Islet precursor cell (in vitro differentiated cells): Measurements from ENCODE around the gene FTCD.

ENCODE experiments used
- DNase-seq: peaks from one replicate; pipeline ENCODE4 v3.0.0-alpha.2; 2018

Gene FTCD, protein sequence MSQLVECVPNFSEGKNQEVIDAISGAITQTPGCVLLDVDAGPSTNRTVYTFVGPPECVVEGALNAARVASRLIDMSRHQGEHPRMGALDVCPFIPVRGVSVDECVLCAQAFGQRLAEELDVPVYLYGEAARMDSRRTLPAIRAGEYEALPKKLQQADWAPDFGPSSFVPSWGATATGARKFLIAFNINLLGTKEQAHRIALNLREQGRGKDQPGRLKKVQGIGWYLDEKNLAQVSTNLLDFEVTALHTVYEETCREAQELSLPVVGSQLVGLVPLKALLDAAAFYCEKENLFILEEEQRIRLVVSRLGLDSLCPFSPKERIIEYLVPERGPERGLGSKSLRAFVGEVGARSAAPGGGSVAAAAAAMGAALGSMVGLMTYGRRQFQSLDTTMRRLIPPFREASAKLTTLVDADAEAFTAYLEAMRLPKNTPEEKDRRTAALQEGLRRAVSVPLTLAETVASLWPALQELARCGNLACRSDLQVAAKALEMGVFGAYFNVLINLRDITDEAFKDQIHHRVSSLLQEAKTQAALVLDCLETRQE

DNA sequence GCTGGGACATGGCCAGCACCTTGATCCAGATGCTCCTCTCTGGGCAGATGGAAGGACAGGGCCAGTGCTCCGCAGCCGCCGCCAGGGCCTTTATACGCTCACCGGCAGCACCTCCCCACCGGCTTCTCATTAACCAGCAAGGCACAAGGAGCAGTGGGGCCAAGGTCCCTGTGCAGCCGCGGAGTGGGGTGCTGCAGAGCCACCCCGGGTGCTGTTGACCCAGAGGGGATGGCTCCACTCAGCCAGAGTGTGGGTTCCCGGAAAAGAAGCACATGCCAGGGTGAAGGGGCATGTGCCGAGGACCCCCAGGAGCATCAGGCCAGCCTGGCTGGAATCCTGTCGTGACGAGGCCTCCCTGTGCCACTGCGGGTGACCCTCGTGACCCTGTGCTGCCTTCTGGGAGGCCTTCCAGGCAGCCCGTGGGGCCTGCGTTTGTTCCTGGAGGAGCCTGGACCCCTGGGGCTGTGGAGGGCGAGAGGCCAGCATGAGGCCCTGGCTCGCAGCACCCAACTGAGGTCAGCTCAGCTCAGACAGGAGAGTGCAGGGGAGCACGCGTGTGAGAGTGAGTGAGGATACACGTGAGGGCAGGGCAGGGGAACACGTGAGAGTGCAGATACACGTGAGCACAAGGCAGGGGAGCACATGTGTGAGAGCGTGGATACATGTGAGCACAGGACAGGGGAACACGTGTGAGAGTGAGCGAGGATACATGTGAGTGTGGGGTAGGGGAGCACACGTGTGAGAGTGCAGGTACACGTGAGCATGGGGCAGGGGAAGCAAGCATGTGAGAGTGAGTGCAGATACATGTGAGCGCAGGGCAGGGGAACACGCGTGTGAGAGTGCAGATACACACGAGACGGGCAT, at the start of gene FTCD:
TSS of gene FTCD (minus strand) at position 66 of the 864 bp plus-strand sequence. CDS start at position 10, 56 bp downstream.
- DNase-seq, result peak; percentile 48

DNA sequence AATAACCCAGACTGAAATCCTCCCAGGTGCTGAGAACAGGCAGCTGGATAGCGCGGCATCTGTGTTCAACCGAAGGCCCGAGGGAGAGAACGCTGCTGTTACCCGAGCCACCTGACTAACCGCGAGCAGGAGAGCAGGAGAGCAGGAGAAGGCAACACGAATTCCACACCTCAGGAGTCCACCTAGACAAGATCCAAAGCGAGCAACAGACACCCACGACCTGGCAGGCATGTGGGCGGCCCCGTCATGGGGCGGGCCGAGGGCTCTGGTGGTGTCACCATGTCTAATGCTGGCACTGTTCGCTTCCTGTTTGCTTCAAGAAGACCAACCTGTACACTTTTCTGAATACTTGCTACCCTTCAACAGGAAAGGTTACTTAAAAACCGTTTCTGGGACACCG, 49.8 kb upstream of the FTCD start:
- DNase-seq, result peak; percentile 40

DNA sequence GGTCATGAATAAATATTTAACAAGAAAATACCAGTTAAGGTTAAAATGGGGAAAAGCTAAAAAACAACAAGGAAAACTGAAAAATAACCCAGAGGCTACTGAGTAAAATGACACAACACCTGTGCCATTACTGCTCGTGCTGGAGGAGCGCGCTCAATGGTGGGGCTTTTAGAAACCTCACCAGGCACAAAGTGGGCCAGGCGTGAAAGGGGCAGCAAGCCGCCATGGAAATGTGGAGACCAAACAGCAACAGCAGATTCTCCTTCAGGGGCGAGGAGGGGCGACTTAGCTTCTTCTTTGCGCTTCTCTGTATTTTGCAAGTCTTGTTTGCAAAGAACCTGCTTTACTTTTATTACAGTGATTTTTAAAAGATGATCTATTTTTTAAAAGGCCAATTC, 47.8 kb upstream of the FTCD start:
- peak; percentile 22 for DNase-seq

DNA sequence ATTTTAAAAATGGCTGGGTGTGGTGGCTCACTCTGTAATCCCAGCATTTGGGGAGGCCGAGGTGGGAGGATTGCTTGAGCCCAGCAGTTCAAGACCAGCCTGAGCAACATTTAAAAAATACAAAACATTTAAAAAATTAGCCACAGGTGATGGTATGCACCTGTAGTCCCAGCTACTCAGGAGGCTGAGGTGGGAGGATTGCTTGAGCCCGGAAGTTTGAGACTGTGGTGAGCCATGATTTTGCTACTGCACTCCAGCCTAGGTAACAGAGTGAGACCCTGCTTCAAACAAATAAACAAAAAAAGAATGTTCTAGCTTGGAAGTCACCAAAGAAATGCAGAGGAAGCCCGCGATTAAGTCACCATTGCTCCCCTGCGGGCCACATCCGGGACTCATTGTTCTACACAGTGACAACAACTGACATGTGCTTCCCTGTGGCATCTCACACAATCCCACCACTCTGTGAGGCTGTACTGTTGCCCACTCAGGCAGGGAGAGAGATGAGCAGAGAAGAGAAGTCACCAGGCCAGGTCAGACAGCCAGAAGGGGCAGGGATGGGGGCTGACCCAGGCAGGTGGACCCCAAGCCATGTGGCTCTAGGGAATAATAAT, 47.3 kb upstream of the FTCD start:
- DNase-seq, result peak; percentile 36

DNA sequence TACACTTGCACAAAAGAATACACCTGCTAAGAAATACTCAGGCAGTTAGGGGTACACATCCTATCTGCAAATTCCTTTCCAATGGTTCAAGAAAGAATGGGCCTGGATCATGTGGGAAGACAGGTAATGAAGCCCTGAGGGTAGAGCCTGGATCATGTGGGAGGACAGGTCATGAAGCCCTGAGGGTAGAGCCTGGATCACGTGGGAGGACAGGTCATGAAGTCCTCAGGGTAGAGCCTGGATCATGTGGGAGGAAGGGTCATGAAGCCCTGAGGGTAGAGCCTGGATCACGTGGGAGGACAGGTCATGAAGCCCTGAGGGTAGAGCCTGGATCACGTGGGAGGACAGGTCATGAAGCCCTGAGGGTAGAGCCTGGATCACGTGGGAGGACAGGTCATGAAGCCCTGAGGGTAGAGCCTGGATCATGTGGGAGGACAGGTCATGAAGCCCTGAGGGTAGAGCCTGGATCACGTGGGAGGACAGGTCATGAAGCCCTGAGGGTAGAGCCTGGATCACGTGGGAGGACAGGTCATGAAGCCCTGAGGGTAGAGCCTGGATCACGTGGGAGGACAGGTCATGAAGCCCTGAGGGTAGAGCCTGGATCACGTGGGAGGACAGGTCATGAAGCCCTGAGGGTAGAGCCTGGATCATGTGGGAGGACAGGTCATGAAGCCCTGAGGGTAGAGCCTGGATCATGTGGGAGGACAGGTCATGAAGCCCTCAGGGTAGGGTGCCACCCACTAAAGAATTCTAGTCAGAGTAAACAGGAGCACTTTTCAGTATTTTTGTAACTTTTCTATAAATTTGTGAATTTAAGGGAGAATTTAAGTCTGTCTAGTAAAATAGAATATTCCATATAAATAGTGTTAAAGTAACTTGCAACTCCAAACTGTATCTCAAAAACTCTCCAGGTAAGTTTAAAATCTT, 45.8 kb upstream of the FTCD start:
- peak; percentile 7 for DNase-seq

DNA sequence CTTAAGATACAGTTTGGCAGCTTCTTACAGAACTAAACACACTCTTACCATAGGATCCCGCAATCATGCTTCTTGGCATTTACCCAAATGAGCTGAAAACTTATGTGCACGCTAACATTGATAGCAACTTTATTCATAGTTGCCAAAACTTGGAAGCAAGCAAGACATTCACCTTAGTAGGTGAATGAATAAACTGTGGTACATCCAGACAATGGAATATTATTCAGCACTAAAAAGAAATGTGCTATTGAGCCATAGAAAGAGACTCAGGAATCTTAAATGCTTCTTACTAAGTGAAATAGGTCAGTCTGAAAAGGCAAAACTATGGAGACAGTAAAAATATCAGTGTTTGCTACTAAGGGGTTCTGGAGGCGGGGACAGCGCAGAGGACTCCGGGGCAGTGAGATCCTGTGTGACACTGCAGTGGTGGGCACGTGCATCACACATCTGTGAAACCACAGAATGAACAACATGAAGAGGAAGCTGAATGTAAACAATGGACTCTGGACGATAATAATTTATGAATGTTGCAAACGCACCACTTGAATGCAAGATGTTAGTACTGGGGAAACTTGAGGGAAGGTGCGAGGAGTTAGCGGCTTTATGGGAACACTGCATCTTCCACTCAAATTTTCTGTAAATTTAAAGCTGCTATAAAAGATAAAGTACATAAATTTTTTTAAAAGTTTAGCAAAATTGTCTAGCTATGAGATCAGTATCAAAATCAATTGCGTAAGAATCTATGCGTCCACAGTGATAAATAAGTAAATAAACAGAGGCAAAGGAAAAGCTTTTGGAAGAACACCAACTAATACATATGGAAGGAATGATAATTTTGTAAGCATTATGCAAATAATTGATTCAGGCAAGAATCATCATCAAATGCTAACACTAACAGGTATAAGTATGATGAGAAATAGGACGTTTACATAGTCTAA, 44.3 kb upstream of the FTCD start:
- DNase-seq, result no peak

DNA sequence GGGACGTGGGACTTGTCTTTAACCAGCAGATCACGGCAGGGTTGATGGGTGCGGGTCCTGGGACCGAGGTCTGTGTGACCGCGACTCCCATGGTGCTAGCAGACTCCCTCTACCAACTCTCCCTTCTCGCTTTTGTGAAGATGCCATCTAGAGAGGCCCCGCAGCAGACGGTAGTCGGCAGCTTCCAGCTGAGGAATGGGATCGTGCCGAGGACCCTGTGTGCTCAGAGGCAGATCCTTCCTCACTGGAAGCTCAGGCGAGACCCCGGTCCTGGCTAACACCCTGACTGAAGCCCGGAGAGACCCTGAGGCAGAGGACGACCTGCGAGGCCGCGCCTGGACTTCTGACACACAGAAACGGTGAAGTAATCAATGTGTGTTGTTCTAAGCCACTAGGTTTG, 41.4 kb upstream of the FTCD start:
- no peak for DNase-seq

DNA sequence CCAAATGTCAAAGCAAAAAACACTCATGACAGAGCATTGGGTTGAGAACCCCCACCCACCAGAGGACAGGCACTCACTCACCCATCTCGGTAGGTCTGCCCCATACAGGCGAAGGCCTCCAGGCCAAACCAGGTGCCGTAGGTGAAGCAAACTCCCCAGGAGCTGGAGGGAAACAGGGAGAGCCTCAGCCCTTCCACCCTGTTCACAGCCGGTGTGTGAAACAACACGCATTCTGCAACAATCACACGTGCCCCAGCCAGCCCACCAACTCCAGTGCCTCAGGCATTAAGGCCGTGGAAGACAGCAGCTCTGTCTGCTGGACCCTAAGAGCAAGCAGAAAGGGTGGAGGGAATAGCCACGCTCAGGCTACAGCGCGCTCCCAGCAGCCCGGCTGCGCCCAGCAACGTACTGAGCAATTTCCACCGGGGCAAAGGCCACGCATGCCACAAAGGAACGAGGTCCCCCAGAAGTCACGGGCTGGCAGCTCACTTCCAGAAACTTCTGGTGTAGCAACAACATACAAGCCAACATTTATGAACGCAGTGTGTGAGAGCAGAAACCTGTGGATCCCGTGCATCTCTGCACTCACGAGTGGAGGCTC, 40.3 kb upstream of the FTCD start:
- no peak for DNase-seq

DNA sequence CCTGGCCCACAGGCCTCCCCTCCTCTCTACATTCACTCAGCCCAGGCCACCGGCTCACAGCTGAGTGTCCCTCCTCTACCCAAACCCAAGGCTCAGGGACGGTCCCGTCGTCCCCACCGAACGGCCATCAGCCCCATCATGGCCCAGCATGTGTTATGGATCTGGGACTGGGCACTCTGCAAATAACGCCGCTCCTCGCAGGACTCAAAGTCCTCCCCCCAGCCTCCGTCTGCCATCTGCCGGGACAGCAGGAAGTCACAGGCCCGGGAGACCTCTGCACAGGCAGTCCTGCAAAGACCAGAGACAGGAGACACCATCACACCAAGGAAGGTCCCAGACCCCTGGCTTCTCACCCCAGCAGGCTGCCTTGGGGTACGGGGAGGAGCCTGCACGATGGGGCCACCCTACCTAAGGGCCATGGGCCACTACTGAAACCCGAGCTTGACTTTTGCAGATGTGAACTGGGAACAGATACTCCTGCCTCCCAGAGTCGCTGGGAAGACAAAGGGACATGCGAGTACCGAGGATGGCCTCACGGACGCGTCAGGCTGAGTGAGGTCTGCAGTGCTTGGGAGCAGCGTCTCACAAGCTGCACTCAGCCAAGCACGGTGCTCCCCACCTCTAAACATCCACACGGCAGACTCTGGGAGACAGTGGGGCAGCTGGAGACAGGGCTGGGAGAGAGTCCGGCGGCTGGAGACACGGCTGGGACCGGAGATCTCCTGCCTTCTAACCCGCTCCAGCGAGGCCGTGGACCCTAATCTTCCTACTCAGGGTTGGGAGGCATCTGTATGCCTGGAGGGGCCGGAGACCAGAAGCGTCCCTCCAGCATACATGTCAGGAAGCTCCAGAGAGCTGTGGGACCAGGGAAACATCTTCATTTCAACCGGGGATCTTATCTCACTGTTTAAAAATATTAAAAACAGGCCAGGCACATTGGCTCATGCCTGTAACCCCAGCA, 39.3 kb upstream of the FTCD start:
- peak; percentile 45 for DNase-seq

DNA sequence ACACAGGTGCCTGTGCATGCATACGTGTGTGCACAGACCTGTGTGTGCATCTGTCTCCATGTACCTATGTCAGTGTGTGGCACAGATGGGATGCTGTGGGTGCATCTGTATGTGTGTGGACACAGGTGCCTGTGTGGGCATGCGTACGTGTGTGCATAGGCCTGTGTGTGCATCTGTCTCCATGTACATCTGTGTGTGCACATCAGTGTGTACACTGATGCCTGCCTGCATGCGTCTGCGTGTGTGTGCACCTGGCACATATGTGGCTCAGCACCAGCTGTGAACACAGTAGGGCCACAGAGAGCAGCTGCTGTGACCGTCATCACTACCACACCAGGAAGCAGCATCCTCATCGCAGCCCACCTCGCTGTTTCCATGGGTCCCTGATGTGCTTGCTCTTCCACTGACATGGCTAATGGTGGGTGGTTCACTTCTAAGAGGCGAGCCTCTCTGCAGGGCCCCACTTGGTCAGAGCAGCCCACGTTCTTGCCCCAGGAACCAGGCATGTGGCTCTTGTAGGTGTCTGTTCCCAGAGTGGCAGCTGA, 38.5 kb upstream of the FTCD start:
- no peak for DNase-seq

DNA sequence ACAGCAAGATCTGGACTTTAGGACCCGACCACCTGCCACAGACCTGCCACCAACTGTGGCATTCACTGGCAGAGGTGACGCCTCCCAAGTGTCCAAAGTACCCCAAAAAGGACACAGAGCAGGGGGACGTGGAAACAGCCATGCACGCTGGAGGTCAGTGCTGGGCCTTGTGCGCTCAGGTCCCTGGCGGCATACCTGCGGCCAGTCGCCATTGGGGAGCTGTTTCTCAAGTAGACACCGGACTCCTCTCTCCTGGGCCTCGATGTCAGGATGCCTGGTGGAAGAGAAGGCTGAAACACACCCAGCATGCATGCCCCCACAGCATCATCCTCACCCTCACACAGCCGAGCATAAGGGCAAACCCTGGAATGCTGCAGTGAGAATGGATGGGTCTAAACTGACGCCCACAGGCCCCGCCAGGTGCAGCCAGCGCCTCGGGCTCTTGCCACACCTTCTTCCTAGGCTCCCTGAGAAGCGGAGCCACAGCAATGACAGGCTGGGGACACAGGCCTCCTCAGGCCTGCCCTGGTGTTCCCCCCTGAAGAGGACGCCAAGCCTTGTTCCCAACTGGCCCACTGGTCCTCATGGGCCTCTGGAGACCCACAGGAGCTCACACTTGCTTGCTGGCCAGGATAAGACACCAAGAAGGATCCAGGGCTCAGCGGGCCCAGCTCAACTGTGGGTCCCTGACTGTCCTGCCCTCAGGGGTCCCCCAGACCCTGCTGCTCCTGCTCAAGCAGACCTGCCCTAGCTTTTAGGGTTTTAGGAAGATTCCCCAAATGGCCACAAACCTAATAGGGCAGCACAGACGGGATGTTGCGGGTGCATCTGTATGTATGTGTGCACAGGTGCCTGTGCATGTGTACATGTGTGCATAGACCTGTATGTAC, 36.6 kb upstream of the FTCD start:
- DNase-seq, result peak; percentile 47

DNA sequence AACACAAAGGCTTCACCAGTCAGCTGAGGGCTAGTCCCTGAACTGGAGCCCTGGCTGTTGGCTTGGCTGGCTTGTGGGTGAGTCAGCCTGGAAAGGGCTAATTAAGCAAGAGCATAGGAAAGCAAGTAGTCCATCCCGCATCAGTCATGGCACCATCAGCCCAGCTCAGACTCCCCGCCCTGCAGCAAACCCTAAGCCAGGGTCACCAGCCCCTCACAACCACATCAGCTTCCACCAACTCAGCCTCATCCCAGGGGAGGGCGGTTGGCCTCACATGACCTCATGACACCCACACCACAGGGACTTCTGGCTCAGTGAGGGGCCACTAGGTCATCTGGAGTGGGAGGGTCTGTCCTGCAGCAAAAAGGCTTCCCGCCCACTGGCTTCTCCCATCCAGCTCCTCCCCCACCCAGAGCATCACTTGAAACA, 35.9 kb upstream of the FTCD start:
- peak; percentile 81 for DNase-seq

DNA sequence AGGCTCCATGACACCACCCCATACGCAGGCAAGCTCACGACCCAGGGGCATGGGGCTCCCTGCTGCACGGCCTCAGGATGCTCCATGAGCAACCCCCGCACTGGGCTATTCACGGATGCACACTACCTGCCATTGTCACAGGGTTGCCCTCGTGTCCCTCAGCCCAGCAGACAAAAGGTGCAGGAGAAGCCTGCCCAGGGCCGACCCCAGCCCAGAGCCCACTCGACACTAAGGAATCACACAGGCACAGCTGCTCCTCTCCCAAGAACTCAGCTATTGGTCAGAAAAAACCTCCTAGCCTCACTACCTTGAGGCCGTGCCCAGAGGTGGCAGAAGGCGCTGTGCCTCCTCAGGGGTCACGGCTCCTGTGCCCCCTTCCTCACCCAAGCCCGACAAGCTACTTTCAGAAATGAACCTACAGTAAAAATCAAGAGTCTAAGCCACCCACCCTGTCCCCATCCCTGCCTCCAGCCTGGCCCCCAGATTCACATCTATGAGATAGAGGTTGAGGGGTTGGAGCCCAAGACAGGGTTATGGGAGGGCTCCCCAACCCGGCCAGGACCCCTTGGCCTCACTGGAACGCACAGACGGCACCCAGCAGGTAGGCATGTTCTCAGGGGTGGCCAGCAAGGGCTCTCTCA, 35.2 kb upstream of the FTCD start:
- DNase-seq, result no peak

DNA sequence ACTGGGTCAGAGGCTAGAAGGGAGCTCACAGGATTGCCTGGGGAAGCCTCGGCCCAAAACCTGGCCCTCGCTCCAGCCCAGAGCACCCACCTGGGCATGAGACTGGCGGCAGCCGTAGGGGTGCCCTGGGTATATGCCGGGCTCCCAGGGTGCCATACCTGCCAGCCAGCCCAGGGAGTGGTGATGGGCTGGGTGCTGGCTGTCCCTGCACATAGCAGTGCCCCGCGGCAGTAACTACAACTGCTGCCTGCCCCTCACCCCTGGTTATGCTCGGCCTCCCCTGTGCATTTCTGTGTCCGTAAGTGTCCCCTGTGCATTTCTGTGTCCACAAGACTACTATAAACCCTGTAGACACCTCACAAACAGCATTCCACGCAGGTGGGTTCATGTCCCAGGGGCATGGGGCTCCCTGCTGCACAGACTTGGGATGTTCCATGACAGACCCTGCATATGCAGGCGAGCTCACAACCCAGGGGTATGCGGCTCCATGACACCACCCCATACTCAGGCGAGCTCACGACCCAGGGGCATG, 34.6 kb upstream of the FTCD start:
- DNase-seq, result peak; percentile 49

DNA sequence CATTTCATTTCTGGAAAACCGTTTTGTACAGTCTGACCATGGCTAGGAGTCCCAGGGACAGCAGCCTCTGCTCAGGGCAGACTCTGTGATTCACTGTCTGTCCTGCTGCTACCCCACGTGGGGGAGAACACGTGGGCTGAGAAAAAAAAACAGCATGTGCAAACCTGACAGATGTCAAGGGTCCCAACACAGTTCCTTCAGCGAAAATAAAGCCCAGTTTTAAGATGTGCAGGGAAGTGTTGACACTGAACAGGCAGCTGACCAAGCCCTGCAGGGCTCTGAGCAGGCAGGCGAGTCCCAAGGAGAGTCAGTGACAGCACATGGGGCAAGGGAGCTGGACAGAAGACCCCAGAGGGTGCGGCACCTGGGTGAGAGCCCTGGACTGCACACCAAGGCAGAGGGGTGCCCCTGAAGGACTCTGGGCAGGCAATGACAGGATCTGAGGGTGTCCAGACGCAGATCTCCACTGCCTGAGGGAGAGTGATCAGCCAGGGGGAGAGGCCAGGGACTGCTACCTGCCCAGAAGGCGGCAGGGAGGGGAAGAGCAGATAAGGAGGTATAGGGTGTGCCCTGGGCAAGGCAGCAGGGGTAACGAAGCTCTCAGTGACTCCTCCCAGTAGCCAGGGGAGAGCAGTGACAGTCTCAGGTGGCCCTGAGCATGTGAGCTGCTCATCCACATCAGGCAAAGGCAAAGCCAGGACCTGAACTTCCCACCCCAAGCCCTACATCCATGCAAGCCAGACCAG, 34.0 kb upstream of the FTCD start:
- DNase-seq, result peak; percentile 69
